Esophagus muscularis mucosa (tissue), 4 donors: Measurements from ENCODE around the gene RHEBL1.

Experiments used
- EP300 ChIP-seq: sonication (generic); formaldehyde crosslinking; IDR thresholded peaks from one replicate; pipeline ENCODE4 v1.6.1; 2017; ENCODE audit warnings: antibody characterized with exemption
- POLR2AphosphoS5 ChIP-seq, 2 donors: sonication (generic); formaldehyde crosslinking; IDR thresholded peaks; one replicate each; pipeline ENCODE4 v1.6.1; 2017; ENCODE audit warnings: antibody characterized with exemption in 2 of 2
- TF ChIP-seq, protein P1 (sequence below), 3 experiments: fragments of 200-600 bp in 2 of 3; fragments of 450-650 bp in 1 of 3; sonication (generic) in 2 of 3; IDR thresholded peaks; one replicate each; pipeline ENCODE4 v1.5.1; 2017 to 2019; ENCODE audit warnings: antibody characterized with exemption in 3 of 3, mild to moderate bottlenecking in 2 of 3, moderate library complexity in 1 of 3

GRCh38 chr12:49032679-49033447 lies 36.9 kb downstream of the RHEBL1 start:
- TF ChIP-seq POLR2AphosphoS5 (IDR thresholded peaks at IDR 0.05) (no peak), EP300 (no peak)
- TF ChIP-seq, protein P1, sequence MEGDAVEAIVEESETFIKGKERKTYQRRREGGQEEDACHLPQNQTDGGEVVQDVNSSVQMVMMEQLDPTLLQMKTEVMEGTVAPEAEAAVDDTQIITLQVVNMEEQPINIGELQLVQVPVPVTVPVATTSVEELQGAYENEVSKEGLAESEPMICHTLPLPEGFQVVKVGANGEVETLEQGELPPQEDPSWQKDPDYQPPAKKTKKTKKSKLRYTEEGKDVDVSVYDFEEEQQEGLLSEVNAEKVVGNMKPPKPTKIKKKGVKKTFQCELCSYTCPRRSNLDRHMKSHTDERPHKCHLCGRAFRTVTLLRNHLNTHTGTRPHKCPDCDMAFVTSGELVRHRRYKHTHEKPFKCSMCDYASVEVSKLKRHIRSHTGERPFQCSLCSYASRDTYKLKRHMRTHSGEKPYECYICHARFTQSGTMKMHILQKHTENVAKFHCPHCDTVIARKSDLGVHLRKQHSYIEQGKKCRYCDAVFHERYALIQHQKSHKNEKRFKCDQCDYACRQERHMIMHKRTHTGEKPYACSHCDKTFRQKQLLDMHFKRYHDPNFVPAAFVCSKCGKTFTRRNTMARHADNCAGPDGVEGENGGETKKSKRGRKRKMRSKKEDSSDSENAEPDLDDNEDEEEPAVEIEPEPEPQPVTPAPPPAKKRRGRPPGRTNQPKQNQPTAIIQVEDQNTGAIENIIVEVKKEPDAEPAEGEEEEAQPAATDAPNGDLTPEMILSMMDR (IDR thresholded peaks at IDR 0.05): no peak
